ENCODE results near the gene CMSS1.
A peak's percentile ranks its signal among the peaks of the same experiment; 100 is the strongest.

Gene CMSS1

DNA sequence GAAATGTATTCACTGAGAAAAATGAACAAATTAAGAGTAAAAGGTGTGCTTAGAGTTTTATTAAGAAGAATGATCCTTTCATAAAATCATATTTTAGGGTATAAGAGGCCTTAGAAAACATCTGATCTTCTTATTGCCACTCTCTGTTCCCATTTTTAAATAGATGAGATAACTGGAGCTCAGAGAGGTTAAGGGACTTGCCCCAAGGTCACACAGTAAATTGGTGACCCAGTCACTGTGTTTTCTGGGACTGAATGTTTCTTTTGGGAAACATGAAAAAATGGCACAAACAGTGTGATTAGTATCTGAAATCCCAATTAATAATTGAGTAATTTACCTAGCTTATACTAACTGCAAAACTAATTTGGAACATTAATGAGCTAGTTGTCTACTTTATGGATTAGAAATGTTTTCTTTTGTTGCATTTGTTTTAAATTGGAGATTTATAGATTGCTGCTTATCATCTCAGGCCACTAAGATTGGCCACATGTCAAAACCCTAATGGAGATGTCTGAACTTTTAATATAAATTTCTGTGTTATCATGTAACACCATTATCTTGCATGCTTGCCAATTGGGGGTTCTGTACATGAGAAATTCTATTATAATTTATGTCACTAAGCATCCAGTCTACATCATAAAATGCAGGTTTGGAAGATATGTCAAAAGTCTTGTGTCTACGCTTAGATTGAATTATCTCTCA, 64.9 kb downstream of the CMSS1 start:
- Histone ChIP-seq H4K8ac (ENCODE audit: low read depth, low read length) (no peak overlapping the region), H3K4me2 (ENCODE audit: low read length) (no peak overlapping the region), H2AFZ (ENCODE audit: insufficient read depth, low read length, poor library complexity) (no peak overlapping the region), H3K4me1 (ENCODE audit: control insufficient read depth in 1 of 2, insufficient read depth in 2 of 2, low read length in 2 of 2) (no peaks in the 10 kb centered on the region), H2BK12ac (ENCODE audit: low read length) (no peak overlapping the region), H2AK5ac (ENCODE audit: low read length) (no peak overlapping the region), H3K4me3 (ENCODE audit: low read depth, low read length) (no peak overlapping the region), H3K23ac (ENCODE audit: low read length) (no peak overlapping the region), H3K4ac (ENCODE audit: low read depth, low read length) (no peak overlapping the region), H2BK120ac (ENCODE audit: insufficient read depth, low read length, poor library complexity) (no peak overlapping the region), H3K79me1 (ENCODE audit: low read length) (no peaks in the 10 kb centered on the region), H2BK5ac (ENCODE audit: low read depth, low read length, poor library complexity) (no peak overlapping the region), H4K91ac (ENCODE audit: low read depth, low read length) (no peak overlapping the region), H3K9ac (ENCODE audit: low read length) (no peak overlapping the region), H3K27me3 (ENCODE audit: insufficient read depth, low read length) (no peaks in the 10 kb centered on the region), H3K18ac (ENCODE audit: low read length) (no peak overlapping the region), H3K36me3 (ENCODE audit: control insufficient read depth in 1 of 2, insufficient read depth in 2 of 2, low read length in 2 of 2) (no peaks in the 10 kb centered on the region), H3K79me2 (ENCODE audit: control insufficient read depth, insufficient read depth, low read length, poor library complexity) (no peaks in the 10 kb centered on the region), H3K27ac (ENCODE audit: low read depth, low read length) (no peak overlapping the region), H3K14ac (ENCODE audit: low read length) (no peak overlapping the region), H4K12ac (ENCODE audit: low read depth, low read length) (no peak overlapping the region), H3K9me3 (ENCODE audit: insufficient read depth, low read depth, low read length) (no peaks in the 10 kb centered on the region)
- no CpG with 5 or more reads among the region's 1 CpG for WGBS (ENCODE audit: extremely low coverage, insufficient coverage, insufficient read length)
- no peak for DNase-seq

DNA sequence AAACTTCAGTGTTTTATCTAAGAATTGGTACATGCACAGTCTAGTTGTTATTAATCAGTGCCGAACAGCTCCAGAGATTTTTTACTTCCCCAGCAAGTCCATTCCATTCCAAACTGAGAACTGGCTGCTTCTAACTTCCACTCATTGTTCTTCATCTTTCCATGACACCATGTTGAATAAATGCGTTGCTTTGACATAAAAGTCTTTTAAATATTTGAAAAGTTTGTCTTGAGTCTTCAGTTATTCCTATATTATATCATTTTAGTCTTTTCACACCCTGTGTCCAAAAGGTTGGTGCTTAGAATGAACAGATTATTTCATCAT, 65.4 kb downstream of the CMSS1 start:
- no peak overlapping the region for H2BK5ac ChIP-seq (ENCODE audit: low read depth, low read length, poor library complexity)
- H4K12ac ChIP-seq (ENCODE audit: low read depth, low read length), result no peak overlapping the region
- no peak overlapping the region for H2BK120ac ChIP-seq (ENCODE audit: insufficient read depth, low read length, poor library complexity)
- no peak overlapping the region for H4K8ac ChIP-seq (ENCODE audit: low read depth, low read length)
- no peak overlapping the region for H2BK12ac ChIP-seq (ENCODE audit: low read length)
- no peak overlapping the region for H4K91ac ChIP-seq (ENCODE audit: low read depth, low read length)
- H3K27me3 ChIP-seq (ENCODE audit: insufficient read depth, low read length), result no peaks in the 10 kb centered on the region
- H3K9ac ChIP-seq (ENCODE audit: low read length), result no peak overlapping the region
- H3K4me1 ChIP-seq (ENCODE audit: control insufficient read depth in 1 of 2, insufficient read depth in 2 of 2, low read length in 2 of 2), result no peaks in the 10 kb centered on the region
- H3K23ac ChIP-seq (ENCODE audit: low read length), result no peak overlapping the region
- no peaks in the 10 kb centered on the region for H3K79me2 ChIP-seq (ENCODE audit: control insufficient read depth, insufficient read depth, low read length, poor library complexity)
- no peak overlapping the region for H3K4me3 ChIP-seq (ENCODE audit: low read depth, low read length)
- no peak overlapping the region for H3K18ac ChIP-seq (ENCODE audit: low read length)
- H2AFZ ChIP-seq (ENCODE audit: insufficient read depth, low read length, poor library complexity), result no peak overlapping the region
- no CpG with 5 or more reads among the region's 2 CpGs for WGBS (ENCODE audit: extremely low coverage, insufficient coverage, insufficient read length)
- no peak overlapping the region for H3K4ac ChIP-seq (ENCODE audit: low read depth, low read length)
- no peaks in the 10 kb centered on the region for H3K9me3 ChIP-seq (ENCODE audit: insufficient read depth, low read depth, low read length)
- H3K27ac ChIP-seq (ENCODE audit: low read depth, low read length), result no peak overlapping the region
- no peaks in the 10 kb centered on the region for H3K36me3 ChIP-seq (ENCODE audit: control insufficient read depth in 1 of 2, insufficient read depth in 2 of 2, low read length in 2 of 2)
- H3K4me2 ChIP-seq (ENCODE audit: low read length), result no peak overlapping the region
- DNase-seq, result no peak
- no peaks in the 10 kb centered on the region for H3K79me1 ChIP-seq (ENCODE audit: low read length)
- H3K14ac ChIP-seq (ENCODE audit: low read length), result no peak overlapping the region
- H2AK5ac ChIP-seq (ENCODE audit: low read length), result no peak overlapping the region

DNA sequence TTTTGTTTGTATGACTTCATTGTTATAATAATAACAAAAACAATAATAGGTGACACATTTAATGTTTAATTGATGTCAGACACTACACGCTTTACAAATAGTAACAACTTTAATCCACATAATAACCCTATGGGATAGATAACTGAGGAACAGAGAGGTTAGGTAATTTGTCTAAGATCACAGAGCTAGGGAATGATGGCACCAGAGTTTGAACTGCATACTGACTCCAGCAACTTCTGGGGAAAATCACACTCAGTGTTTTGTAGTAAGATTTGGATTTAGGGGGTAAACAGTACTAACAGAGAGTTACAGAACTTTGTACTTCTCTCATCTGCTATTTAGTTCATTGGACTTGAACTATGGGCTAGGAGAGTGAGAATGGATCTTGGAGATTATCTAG, 66.0 kb downstream of the CMSS1 start:
- H4K8ac ChIP-seq (ENCODE audit: low read depth, low read length), result no peak overlapping the region
- H3K4ac ChIP-seq (ENCODE audit: low read depth, low read length), result no peak overlapping the region
- H2BK12ac ChIP-seq (ENCODE audit: low read length), result no peak overlapping the region
- H4K91ac ChIP-seq (ENCODE audit: low read depth, low read length), result no peak overlapping the region
- no CpG with 5 or more reads among the region's 1 CpG for WGBS (ENCODE audit: extremely low coverage, insufficient coverage, insufficient read length)
- H3K23ac ChIP-seq (ENCODE audit: low read length), result no peak overlapping the region
- no peak for DNase-seq
- H3K4me2 ChIP-seq (ENCODE audit: low read length), result no peak overlapping the region
- no peak overlapping the region for H3K14ac ChIP-seq (ENCODE audit: low read length)
- H3K18ac ChIP-seq (ENCODE audit: low read length), result no peak overlapping the region
- no peak overlapping the region for H3K27ac ChIP-seq (ENCODE audit: low read depth, low read length)
- no peak overlapping the region for H2AFZ ChIP-seq (ENCODE audit: insufficient read depth, low read length, poor library complexity)
- H3K79me2 ChIP-seq (ENCODE audit: control insufficient read depth, insufficient read depth, low read length, poor library complexity), result no peaks in the 10 kb centered on the region
- H3K9ac ChIP-seq (ENCODE audit: low read length), result no peak overlapping the region
- no peak overlapping the region for H2BK120ac ChIP-seq (ENCODE audit: insufficient read depth, low read length, poor library complexity)
- H3K4me3 ChIP-seq (ENCODE audit: low read depth, low read length), result no peak overlapping the region
- H2AK5ac ChIP-seq (ENCODE audit: low read length), result no peak overlapping the region
- no peak overlapping the region for H2BK5ac ChIP-seq (ENCODE audit: low read depth, low read length, poor library complexity)
- H3K4me1 ChIP-seq (ENCODE audit: control insufficient read depth in 1 of 2, insufficient read depth in 2 of 2, low read length in 2 of 2), result no peaks in the 10 kb centered on the region
- no peaks in the 10 kb centered on the region for H3K9me3 ChIP-seq (ENCODE audit: insufficient read depth, low read depth, low read length)
- no peaks in the 10 kb centered on the region for H3K36me3 ChIP-seq (ENCODE audit: control insufficient read depth in 1 of 2, insufficient read depth in 2 of 2, low read length in 2 of 2)
- no peaks in the 10 kb centered on the region for H3K27me3 ChIP-seq (ENCODE audit: insufficient read depth, low read length)
- H3K79me1 ChIP-seq (ENCODE audit: low read length), result no peaks in the 10 kb centered on the region
- no peak overlapping the region for H4K12ac ChIP-seq (ENCODE audit: low read depth, low read length)

DNA sequence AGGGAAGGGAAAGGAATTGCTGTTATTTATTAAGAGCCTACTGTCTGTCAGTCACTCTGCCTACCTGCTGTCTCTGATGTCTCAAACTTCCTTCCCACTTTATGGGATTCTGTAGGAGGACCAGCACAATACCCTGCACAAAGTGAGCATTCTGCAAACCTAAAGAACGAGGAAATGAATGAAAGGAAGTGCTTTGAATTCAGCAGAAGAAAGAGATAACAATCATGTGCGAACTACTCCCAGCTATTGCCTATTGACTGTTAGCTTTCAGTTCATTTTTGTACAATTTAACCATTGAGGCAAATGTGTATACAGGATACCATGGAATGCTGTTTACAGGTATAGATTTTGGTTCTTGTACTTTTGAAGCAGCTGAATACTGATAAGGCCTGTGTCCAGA, 66.8 kb downstream of the CMSS1 start:
- no peak overlapping the region for H3K4ac ChIP-seq (ENCODE audit: low read depth, low read length)
- H3K9ac ChIP-seq (ENCODE audit: low read length), result no peak overlapping the region
- peak in 1 of 2 donors; percentile 38 for DNase-seq
- no peak overlapping the region for H2AFZ ChIP-seq (ENCODE audit: insufficient read depth, low read length, poor library complexity)
- H3K36me3 ChIP-seq (ENCODE audit: control insufficient read depth in 1 of 2, insufficient read depth in 2 of 2, low read length in 2 of 2), result no peaks in the 10 kb centered on the region
- H3K79me2 ChIP-seq (ENCODE audit: control insufficient read depth, insufficient read depth, low read length, poor library complexity), result no peaks in the 10 kb centered on the region
- H2BK120ac ChIP-seq (ENCODE audit: insufficient read depth, low read length, poor library complexity), result no peak overlapping the region
- WGBS (ENCODE audit: extremely low coverage, insufficient coverage, insufficient read length), result no CpG with 5 or more reads among the region's 2 CpGs
- H3K4me1 ChIP-seq (ENCODE audit: control insufficient read depth in 1 of 2, insufficient read depth in 2 of 2, low read length in 2 of 2), result no peaks in the 10 kb centered on the region
- no peak overlapping the region for H4K12ac ChIP-seq (ENCODE audit: low read depth, low read length)
- H3K18ac ChIP-seq (ENCODE audit: low read length), result no peak overlapping the region
- H2BK12ac ChIP-seq (ENCODE audit: low read length), result no peak overlapping the region
- H4K8ac ChIP-seq (ENCODE audit: low read depth, low read length), result no peak overlapping the region
- no peaks in the 10 kb centered on the region for H3K9me3 ChIP-seq (ENCODE audit: insufficient read depth, low read depth, low read length)
- H3K27me3 ChIP-seq (ENCODE audit: insufficient read depth, low read length), result no peaks in the 10 kb centered on the region
- H3K14ac ChIP-seq (ENCODE audit: low read length), result no peak overlapping the region
- H4K91ac ChIP-seq (ENCODE audit: low read depth, low read length), result no peak overlapping the region
- H3K4me2 ChIP-seq (ENCODE audit: low read length), result no peak overlapping the region
- H2AK5ac ChIP-seq (ENCODE audit: low read length), result no peak overlapping the region
- H2BK5ac ChIP-seq (ENCODE audit: low read depth, low read length, poor library complexity), result no peak overlapping the region
- H3K4me3 ChIP-seq (ENCODE audit: low read depth, low read length), result no peak overlapping the region
- H3K79me1 ChIP-seq (ENCODE audit: low read length), result no peaks in the 10 kb centered on the region
- no peak overlapping the region for H3K27ac ChIP-seq (ENCODE audit: low read depth, low read length)
- no peak overlapping the region for H3K23ac ChIP-seq (ENCODE audit: low read length)
